ENCODE results near the gene VWA8. TPM values are rescaled to one million over a fixed set of nuclear protein-coding genes. Genes with fewer than 3 reads are reported as not detected.
"Not testable (repeated sequence)": the region's sequence is repeated elsewhere in the genome, so short reads cannot be mapped to it uniquely, and the experiment has no call there.

Gene VWA8
- total and polyA plus RNA-seq, 2 of the 13 experiments (the other 11 are each of a cell fraction or from before 2014, with no cell fraction given): 9.1 to 17.3 TPM

DNA sequence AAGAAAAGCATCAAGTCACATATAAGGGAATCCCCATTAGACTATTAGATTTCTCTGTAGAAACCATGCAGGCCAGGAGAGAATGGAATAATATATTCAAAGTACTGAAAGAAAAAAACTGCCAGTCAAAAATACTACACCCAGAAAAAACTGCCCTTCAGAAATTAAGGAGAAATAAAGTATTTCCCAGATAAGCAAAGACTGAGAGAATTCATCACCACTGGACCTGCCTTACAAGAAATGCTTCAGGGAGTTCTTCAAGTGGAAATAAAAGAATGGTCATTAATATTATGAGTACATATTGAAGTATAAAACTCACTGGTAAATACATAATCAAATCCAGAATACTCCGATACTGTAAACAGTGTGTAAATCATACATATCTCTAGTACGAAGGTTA is 35.9 kb downstream of the VWA8 start:
- POLR2A ChIA-PET: no interaction called here

DNA sequence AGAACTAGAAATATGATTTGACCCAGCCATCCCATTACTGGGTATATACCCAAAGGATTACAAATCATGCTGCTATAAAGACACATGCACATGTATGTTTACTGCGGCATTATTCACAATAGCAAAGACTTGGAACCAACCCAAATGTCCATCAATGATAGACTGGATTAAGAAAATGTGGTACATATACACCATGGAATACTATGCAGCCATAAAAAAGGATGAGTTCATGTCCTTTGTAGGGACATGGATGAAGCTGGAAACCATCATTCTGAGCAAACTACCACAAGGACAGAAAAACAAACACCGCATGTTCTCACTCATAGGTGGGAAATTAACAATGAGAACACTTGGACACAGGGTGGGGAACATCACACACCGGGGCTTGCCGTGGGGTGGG is 38.0 kb downstream of the VWA8 start:
- intact Hi-C loops (cut with micrococcal nuclease; ENCODE audit: unreplicated experiment); H3K79me2 ChIP-seq (ENCODE audit: insufficient read depth, low read length): not testable (repeated sequence)
- WGBS (ENCODE audit: low lambda C conversion rate): 98% methylated on average over 3 of the region's 4 CpGs

More for the DNA sequence above, 35.9 kb downstream of the VWA8 start:
- Histone ChIP-seq H3K9ac (ENCODE audit: insufficient read depth, low read depth, low read length) (no peak overlapping the region), H3K4me3 (replicated peaks in 1 of 3; ENCODE audit: insufficient read depth in 1 of 3, low read depth in 2 of 3, low read length in 3 of 3) (no peak overlapping the region), H3K27ac (ENCODE audit: extremely low read length, insufficient read depth, low read length) (no peak overlapping the region), H3K79me2 (ENCODE audit: insufficient read depth, low read length) (peaks cover 2% of the 10 kb centered on the region), H2AFZ (ENCODE audit: low read length) (no peak overlapping the region), H4K20me1 (ENCODE audit: insufficient read depth, low read length) (no peaks in the 10 kb centered on the region), H3K27me3 (ENCODE audit: control insufficient read depth in 1 of 2, insufficient read depth in 2 of 2, low read length in 2 of 2) (no peaks in the 10 kb centered on the region), H3K9me3 (ENCODE audit: low read length) (peaks cover 5% of the 10 kb centered on the region; the same call in 1 of the 2 replicates), H3K36me3 (replicated peaks in 1 of 2; ENCODE audit: control insufficient read depth in 1 of 2, insufficient read depth in 2 of 2, low read length in 2 of 2) (no peaks in the 10 kb centered on the region; a peak in 1 of 5 replicates), H3K4me1 (ENCODE audit: insufficient read depth, low read length) (no peaks in the 10 kb centered on the region), H3K4me2 (ENCODE audit: low read depth, low read length) (no peak overlapping the region)
- BruUV-seq (replicated peaks): no TSS peak
- ATAC-seq: no peak
- WGBS (ENCODE audit: low lambda C conversion rate): 99% methylated on average over 2 of the region's 2 CpGs
- no peak for DNase-seq (ENCODE audit: low spot score)
- CTCF ChIA-PET (ENCODE audit: low intra/inter-chr PET ratio, low total read pairs): no interaction called here
- FAIRE-seq: no peak
- intact Hi-C loops (cut with micrococcal nuclease; ENCODE audit: unreplicated experiment): no loop called here
- TF ChIP-seq, protein P1, sequence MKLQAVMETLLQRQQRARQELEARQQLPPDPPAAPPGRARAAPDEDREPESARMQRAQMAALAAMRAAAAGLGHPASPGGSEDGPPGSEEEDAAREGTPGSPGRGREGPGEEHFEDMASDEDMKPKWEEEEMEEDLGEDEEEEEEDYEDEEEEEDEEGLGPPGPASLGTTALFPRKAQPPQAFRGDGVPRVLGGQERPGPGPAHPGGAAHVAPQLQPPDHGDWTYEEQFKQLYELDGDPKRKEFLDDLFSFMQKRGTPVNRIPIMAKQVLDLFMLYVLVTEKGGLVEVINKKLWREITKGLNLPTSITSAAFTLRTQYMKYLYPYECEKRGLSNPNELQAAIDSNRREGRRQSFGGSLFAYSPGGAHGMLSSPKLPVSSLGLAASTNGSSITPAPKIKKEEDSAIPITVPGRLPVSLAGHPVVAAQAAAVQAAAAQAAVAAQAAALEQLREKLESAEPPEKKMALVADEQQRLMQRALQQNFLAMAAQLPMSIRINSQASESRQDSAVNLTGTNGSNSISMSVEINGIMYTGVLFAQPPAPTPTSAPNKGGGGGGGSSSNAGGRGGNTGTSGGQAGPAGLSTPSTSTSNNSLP (IDR thresholded peaks at IDR 0.05; ENCODE audit: low read depth, low read length): peak; percentile 55; the same call in 1 of the 2 replicates
- TF ChIP-seq PRPF4 (IDR thresholded peaks at IDR 0.05; ENCODE audit: low read depth, low read length, poor library complexity, severe bottlenecking) (no peak), ZNF337 (CRISPR knock-in tag; IDR thresholded peaks at IDR 0.05; ENCODE audit: borderline replicate concordance, low read depth) (peak; percentile 91; the same call in 1 of the 2 replicates)
- in situ Hi-C loops (cut with HindIII; ENCODE audit: extremely low pct_ligation_motif_present, low pct_unique_long_range_greater_than_20kb): no loop called here

More for the DNA sequence above, 38.0 kb downstream of the VWA8 start:
- H3K9me3 ChIP-seq (ENCODE audit: low read length); H3K4me2 ChIP-seq (ENCODE audit: low read depth, low read length); H3K4me1 ChIP-seq (ENCODE audit: insufficient read depth, low read length); in situ Hi-C loops (cut with HindIII; ENCODE audit: extremely low pct_ligation_motif_present, low pct_unique_long_range_greater_than_20kb); H3K27ac ChIP-seq (ENCODE audit: extremely low read length, insufficient read depth, low read length); POLR2A ChIA-PET; ATAC-seq; DNase-seq (ENCODE audit: low spot score); FAIRE-seq; H3K36me3 ChIP-seq (replicated peaks in 1 of 2; ENCODE audit: control insufficient read depth in 1 of 2, insufficient read depth in 2 of 2, low read length in 2 of 2); CTCF ChIA-PET (ENCODE audit: low intra/inter-chr PET ratio, low total read pairs); H3K4me3 ChIP-seq (replicated peaks in 1 of 3; ENCODE audit: insufficient read depth in 1 of 3, low read depth in 2 of 3, low read length in 3 of 3); H3K9ac ChIP-seq (ENCODE audit: insufficient read depth, low read depth, low read length); H3K27me3 ChIP-seq (ENCODE audit: control insufficient read depth in 1 of 2, insufficient read depth in 2 of 2, low read length in 2 of 2); BruUV-seq (replicated peaks); H2AFZ ChIP-seq (ENCODE audit: low read length); H4K20me1 ChIP-seq (ENCODE audit: insufficient read depth, low read length): not testable (repeated sequence)
